WERI-Rb-1 (cell line): ENCODE data around the gene INSR.

Experiments used
- DNase-seq: peaks from one replicate; pipeline ENCODE4 v3.0.0-alpha.2; 2020
- H3K27ac ChIP-seq: fragments of 250-450 bp; sonication (Bioruptor Pico); 2 replicates; pipeline ENCODE4 v1.5.1; 2020; ENCODE audit warnings: mild to moderate bottlenecking, moderate library complexity
- H3K27me3 ChIP-seq: fragments of 250-450 bp; sonication (Bioruptor Pico); 2 replicates; pipeline ENCODE4 v1.5.1; 2021; ENCODE audit warnings: mild to moderate bottlenecking, low read depth, moderate library complexity; ENCODE audit not compliant: insufficient read depth, severe bottlenecking
- H3K36me3 ChIP-seq: fragments of 250-450 bp; sonication (Bioruptor Pico); 2 replicates; pipeline ENCODE4 v1.5.1; 2020; ENCODE audit warnings: mild to moderate bottlenecking, moderate library complexity
- H3K4me3 ChIP-seq: 2 replicates; pipeline ENCODE4 v1.5.1; 2011; ENCODE audit warnings: low read depth, mild to moderate bottlenecking, control low read depth, low read length
- H3K9me3 ChIP-seq: fragments of 250-450 bp; sonication (Bioruptor Pico); 2 replicates; pipeline ENCODE4 v1.5.1; 2021; ENCODE audit warnings: mild to moderate bottlenecking, moderate library complexity; ENCODE audit not compliant: severe bottlenecking
- CTCF ChIP-seq: IDR thresholded peaks from 2 replicates; pipeline ENCODE4 v1.5.1; 2011; ENCODE audit warnings: low read depth, mild to moderate bottlenecking, control low read depth, inconsistent platforms, low read length

Gene INSR

DNA sequence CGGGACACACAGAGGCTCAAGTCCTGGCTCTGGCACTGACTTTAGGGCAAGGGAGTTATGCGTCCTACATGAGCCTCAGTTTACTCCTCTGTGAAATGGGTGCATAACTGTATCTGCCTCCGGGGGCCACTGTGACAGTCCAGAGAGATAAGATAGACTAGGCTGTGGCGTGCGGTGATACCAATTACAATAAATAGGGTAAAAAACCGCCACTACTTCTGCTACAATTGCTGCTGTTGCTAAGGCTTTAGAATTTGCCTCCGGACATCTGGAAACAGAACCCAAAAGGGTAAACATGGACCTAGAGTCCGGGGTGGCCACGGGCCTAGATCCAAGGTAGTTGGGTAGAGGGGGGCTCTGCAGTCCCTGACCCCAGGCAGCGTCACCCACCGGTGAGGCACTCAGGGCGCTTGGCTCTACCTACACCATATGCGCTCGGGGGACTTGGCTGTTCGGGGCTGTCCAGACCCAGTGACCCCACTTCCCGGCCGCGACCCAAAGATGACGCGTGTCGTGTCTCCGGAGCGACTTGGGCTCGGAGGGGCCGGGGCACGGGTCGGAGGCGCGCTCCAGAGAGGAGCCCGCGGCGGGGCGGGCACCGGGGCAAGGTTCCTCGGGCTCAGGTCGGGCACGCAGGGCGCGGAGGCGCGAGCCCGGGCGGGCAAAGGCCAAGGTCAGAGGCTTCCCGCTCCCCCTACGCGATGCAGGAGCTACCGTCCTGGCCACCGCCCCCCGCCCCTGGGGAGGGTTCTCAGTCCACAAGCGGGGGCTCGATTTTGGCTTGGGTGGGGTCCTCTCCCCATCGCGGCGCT is 1.1 kb downstream of the INSR start:
- no peaks in the 10 kb centered on the region for H3K36me3 ChIP-seq
- H3K27me3 ChIP-seq = no peaks in the 10 kb centered on the region
- H3K4me3 ChIP-seq = peak overlapping the region; percentile 73
- peak; percentile 12 for DNase-seq
- peaks cover 5% of the 10 kb centered on the region for H3K9me3 ChIP-seq
- TF ChIP-seq CTCF = no peak
- no peak overlapping the region for H3K27ac ChIP-seq

- Histone ChIP-seq H3K27me3 (no peaks in the 10 kb centered on the region), H3K9me3 (peaks cover 5% of the 10 kb centered on the region), H3K4me3 (no peak overlapping the region), H3K36me3 (0 out of 2 replicates have a peak, but pooled peaks cover 3% of the 10 kb centered on the region), H3K27ac (no peak overlapping the region)
- DNase-seq = no peak
- TF ChIP-seq CTCF = no peak
These were observed 1.8 kb downstream of the INSR start for GRCh38 chr19:7292352-7292949.

DNA sequence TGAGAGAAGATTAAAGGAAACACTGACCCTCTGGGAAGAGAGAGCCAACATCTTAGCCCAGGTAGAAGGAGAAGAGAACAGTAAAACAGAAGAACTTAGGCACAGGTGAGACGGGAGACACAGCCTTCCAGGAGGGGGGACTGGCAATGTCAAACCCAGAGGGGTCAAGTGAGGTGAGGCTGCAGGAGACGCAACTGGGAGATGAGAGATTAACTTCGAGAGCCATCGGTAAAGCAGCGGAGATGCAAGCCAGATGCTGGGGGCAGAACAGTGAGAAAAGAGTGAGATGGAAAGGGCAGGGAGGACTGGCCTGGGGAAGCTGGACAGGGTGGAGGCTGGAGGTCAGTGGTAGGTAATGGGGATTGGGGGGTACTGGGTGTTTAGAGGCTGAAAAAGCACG is 5.2 kb downstream of the INSR start:
- DNase-seq = peak; percentile 71
- Histone ChIP-seq H3K36me3 (0 out of 2 replicates have a peak, but pooled peaks cover 3% of the 10 kb centered on the region), H3K9me3 (peaks cover 5% of the 10 kb centered on the region), H3K4me3 (no peak overlapping the region), H3K27me3 (no peaks in the 10 kb centered on the region), H3K27ac (no peak overlapping the region)
- TF ChIP-seq CTCF = no peak

- H3K9me3 ChIP-seq = peaks cover 5% of the 10 kb centered on the region
- TF ChIP-seq CTCF = no peak
These were observed 6.1 kb downstream of the INSR start for GRCh38 chr19:7288131-7288530.

GRCh38 chr19:7287722-7288121 is 6.5 kb downstream of the INSR start:
- Histone ChIP-seq H3K36me3 (0 out of 2 replicates have a peak, but pooled peaks cover 3% of the 10 kb centered on the region), H3K27me3 (no peaks in the 10 kb centered on the region), H3K4me3 (no peak overlapping the region), H3K9me3 (peaks cover 5% of the 10 kb centered on the region), H3K27ac (no peak overlapping the region)
- no peak for TF ChIP-seq CTCF
- no peak for DNase-seq

More at GRCh38 chr19:7288131-7288530, 6.1 kb downstream of the INSR start:
- 0 out of 2 replicates have a peak, but pooled peaks cover 3% of the 10 kb centered on the region for H3K36me3 ChIP-seq
- H3K4me3 ChIP-seq = no peak overlapping the region
- no peaks in the 10 kb centered on the region for H3K27me3 ChIP-seq
- DNase-seq = no peak
- H3K27ac ChIP-seq = no peak overlapping the region
